A172 (cell line): ENCODE data around the gene KIF3C. TPM values are rescaled to one million over a fixed set of nuclear protein-coding genes. Genes with fewer than 3 reads are reported as not detected.
A peak's percentile ranks its signal among the peaks of the same experiment; 100 is the strongest.
"Not testable (repeated sequence)": the region's sequence is repeated elsewhere in the genome, so short reads cannot be mapped to it uniquely, and the experiment has no call there.

ENCODE experiments used
- DNase-seq: peaks from one replicate; pipeline ENCODE4 v3.0.0-alpha.2; 2015; ENCODE audit warnings: low spot score
- total RNA-seq: library from RNA; depleted of rRNA; stranded (reverse); fragments of >200 nt; shearing (Covaris generic); gene quantifications from 2 replicates; pipeline ENCODE4 v1.2.3, GENCODE V29; 2014

Gene KIF3C
- total RNA-seq, 1 experiment from 2014 or later, result 38.8 TPM

- DNase-seq, result not testable (repeated sequence)
Measured at GRCh38 chr2:25999406-25999805, 17.1 kb upstream of the KIF3C start.

DNA sequence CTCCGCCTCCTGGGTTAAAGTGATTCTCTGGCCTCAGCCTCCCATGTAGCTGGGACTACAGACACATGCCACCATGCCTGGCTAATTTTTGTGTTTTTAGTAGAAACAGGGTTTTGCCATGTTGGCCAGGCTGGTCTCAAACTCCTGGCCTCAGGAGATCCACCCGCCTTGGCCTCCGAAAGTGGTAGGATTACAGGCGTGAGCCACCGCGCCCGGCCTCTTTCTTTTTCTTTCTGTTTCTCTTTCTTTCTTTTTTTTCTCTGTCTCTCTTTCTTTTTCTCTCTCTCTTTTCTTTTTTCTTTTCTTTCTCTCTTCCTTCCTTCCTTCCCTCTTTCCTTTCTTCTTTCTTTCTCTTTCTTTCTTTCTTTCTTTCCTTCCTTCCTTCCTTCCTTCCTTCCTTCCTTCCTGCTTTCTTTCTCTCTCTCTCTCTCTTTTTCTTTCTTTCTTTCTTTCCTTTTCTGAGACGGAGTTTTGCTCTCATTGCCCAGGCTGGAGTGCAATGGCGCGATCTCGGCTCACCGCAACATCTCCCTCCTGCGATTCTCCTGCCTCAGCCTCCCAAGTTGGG is 16.6 kb upstream of the KIF3C start:
- DNase-seq, result not testable (repeated sequence)

GRCh38 chr2:25996844-25997243 is 14.5 kb upstream of the KIF3C start:
- DNase-seq, result no peak

DNA sequence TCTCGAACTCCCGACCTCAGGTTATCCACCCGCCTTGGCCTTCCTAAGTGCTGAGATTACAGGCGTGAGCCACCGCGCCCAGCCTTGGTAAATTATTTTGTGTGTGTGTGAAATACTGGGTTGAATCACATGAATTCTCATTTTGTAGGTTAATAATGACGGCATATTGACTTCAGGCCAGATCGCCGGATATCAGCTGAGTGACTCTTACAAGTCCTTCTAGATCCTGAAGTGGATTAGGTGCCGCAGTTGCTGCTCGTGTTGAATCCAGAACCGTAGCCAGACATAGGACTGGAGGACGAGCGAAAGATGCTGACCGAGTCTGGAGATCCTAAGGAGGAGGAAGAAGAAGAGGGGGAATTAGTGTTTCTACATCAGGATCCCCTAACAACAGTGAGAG is 12.2 kb upstream of the KIF3C start:
- DNase-seq, result no peak

GRCh38 chr2:25993049-25993448 is 10.8 kb upstream of the KIF3C start:
- DNase-seq, result no peak

DNA sequence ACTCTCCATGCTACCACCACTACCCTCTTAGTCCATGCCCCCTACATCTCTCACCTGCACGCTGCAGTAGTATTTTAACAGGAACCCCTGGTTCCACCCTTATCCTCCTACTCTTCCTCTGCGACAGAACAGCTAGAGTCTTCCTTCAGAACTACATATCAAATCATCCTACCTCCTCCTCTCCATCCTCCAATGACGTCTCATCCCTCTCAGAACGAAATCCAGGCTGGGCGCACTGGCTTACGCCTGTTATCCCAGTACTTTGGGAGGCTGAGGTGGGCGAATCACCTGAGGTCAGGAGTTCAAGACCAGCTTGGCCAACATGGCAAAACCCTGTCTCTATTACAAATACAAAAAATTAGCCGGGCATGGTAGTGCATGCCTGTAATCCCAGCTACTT is 10.3 kb upstream of the KIF3C start:
- DNase-seq, result no peak

- DNase-seq, result no peak
Measured at GRCh38 chr2:25991965-25992364, 9.7 kb upstream of the KIF3C start.

DNA sequence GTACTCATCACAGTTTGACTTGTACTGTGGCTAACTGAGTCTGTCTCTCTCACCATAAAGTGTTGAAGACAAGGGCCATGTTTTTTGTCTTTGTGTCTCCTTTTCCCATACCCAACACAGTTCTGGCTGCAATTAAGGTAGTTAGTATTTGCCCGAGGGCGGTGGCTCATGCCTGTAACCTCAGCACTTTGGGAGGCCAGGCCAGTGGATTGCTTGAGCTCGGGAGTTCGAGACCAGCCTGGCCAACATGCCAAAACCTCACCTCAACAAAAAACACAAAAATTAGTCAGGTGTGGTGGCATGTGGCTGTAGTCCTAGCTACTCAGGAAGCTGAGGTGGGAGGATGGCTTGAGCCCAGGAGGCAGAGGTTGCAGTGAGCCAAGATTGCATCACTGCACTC is 6.9 kb upstream of the KIF3C start:
- DNase-seq, result no peak

DNA sequence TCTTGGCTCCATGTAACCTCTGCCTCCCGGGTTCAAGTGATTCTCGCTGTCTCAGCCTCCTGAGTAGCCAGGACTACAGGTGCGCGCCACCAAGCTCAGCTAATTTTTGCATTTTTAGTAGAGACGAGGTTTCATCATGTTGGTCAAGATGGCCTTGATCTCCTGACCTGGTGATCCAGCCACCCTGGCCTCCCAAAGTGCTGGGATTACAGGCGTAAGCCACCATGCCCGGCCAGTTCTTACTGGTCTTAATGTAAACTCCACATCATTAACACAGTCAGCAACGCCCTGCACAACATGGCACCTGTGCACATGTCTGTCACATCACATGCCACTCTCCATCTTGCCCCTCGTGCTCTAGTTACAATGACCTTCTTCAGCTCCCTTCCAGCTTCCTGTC is 5.8 kb upstream of the KIF3C start:
- DNase-seq, result no peak

DNA sequence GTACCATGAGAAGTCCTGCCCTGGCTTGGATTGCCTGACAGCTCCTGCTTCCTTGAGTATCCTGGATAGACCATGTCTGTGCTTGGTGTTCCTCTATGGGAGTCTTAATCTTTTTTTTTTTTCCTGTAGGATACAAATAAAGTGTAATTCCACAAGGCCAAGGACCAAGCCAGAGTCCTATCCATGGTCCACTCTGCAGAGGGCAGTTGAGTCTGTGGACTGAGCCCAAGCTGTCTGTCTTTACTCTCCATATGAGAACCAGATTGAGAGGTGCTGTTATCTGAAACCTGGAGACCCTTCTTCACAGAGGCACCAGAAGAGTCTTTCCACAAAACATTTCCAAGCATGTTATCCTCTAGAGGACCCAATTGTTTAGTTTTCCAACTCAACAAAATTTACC is 1.4 kb upstream of the KIF3C start:
- DNase-seq, result no peak

- no peak for DNase-seq
Measured at GRCh38 chr2:25982968-25983280, 627 bp upstream of the KIF3C start.

DNA sequence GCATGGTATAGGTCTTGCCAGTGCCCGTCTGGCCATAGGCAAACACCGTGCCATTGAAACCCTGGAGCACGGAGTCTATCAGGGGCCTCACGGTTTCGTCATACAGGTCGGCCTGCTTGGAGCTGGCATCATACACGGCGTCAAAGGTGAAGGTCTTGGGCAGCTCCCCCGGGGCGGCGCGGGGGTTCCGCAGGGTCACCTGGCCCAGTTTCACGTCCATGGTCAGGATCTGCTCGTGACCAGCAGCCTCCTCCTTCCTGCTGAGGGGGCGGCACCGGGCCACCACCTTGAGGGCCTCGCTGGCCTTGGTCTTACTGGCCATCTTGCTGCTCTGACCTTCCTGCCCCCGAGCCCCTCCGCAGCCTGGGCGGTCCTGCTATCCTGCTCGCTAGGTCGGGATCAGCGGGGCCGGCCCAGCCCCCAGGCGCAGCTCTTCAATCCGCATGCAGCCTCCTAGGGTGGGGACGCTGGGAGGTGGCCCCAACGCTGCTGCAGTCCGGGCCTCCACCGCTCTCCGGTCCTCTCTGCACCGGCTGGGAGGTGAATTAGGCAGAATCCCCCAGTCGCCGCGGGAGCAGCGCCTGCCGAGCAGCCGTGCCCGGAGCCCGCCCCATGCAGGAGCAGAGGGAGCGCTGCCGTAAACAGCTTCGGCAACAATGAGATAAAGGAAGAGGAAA is 563 bp downstream of the KIF3C start:
- DNase-seq, result no peak

DNA sequence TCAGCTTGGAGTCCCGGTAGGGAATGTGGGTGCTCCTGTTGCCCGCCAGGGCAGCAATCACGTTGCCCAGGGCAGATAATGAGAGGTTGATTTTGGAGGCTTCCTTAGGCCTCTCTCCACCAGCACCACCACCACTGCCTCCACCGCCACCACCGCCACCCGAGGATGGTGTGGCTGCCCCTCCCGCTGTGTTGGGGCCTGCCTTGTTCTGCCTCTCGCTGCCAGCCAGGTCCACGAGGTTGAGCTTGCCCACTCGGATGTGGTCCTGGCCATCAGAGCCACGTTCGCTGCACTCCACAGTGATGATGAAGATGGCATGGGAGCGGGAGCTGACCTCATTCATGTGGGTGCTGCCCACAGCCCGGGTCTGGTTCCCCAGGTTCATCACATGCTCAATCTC is 1.3 kb downstream of the KIF3C start:
- DNase-seq, result no peak

DNA sequence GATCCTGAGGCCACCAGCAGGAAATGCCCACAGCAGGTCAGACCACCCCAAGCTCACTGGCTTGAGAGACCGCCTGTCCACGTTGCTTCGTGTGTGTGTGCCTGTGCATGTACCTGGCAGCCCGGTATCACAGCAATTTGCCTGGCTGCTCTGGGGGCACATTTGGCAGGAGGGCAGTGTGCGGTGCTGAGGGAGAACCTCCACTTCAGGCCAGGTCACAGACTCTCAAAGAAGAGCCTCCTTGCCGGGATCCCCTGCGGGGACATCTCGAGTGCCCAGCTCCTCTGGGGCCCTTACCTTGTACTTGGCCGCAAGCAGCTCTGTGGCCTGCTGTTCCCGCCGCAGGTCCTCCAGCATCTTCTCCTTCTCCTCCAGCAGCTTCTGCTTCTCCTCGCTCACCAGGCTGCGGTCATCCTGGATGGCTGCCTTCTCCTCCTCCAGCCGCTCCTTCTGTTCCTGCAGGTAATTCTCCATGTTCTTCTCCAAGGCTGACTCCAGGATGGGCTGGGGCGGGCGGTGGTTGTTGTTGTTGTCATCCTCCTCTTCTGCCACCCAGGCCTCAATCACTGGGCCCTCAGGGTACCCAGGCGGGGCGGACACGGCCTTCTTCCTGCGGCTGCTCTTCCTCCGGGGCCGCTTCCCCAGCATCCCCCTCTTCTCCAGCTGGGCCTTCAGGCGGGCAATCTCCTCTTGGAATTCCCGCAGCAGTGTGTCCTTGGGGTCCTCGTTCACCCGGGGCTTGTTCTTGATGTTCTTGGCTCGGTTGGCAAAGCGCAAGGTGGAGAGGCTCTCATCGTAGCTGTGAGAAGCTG is 2.0 kb downstream of the KIF3C start:
- DNase-seq, result no peak

DNA sequence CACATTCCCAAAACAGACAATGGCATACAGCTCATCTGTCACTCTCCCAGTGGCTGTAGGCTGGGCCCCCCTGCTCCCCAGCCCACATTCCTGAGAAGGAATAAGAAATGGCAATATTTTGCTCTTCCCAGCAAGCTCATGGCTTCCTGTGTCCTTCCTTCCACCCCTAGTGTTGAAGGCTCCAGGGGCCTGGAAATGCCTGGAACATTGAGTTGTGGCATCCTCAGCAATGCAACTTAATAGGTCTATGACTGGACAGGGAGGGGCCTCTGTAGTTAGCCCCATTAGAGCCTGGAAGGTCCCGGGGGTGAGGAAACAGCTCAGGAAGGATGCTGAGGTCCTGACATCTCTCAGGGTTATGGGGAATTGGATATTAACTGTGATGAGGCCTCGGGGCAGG is 3.3 kb downstream of the KIF3C start:
- peak; percentile 38 for DNase-seq

- peak; percentile 97 for DNase-seq
Measured at GRCh38 chr2:25977768-25978167, 4.5 kb downstream of the KIF3C start.

GRCh38 chr2:25976983-25977741 is 5.1 kb downstream of the KIF3C start:
- DNase-seq, result peak; percentile 87

DNA sequence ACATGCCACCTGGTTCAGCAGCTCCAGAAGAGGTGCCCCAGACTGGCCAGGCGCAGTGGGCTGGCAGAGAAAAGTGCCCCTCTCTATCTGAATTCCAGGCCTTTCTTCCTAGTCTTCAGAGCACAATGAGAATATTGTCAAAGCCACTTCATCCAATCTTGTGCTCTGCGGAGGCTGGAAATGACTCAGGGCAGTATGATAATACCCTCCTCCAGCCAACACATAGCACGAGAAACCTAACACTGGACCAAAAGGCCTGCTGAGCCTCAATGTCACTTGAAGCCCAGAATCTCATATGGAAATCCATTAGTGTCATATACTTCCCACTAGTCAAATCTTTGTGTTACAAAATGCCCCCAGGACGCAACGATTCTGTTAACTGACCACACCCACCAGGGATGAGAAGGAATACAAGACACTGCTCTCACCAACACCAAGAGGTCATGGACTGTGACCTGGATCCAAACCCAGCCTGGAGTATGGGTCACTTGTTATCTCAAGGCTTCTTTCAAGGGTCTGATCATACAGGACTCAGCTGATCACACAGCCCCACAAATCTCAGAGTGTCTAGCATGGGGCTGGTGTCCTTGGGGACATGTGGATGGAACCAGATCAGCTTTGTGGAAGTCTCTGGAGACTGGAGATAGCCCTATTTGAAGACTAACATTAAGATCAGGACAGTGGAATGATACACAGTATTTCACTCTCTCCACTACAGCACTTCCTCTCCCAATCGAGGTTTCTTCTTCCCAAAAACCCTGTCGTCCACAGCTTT is 10.1 kb downstream of the KIF3C start:
- DNase-seq, result peak; percentile 66

DNA sequence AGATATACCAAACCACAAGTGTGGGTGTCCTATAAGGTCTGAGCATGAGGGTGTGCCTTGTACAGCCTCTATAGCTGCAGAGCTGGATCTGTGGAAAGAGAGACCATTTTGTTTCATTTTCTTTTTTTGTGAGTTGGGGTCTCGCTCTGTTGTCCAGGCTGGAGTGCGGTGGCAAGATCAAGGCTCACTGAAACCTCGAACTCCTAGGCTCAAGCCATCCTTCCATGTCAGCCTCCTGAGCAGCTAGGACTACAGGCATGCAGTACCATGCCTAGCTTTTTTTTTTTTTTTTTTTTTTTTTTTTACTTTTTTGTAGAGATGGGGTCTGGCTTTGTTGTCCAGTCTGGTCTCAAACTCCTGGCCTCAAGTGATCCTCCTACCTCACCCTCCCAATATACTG is 10.7 kb downstream of the KIF3C start:
- DNase-seq, result no peak

DNA sequence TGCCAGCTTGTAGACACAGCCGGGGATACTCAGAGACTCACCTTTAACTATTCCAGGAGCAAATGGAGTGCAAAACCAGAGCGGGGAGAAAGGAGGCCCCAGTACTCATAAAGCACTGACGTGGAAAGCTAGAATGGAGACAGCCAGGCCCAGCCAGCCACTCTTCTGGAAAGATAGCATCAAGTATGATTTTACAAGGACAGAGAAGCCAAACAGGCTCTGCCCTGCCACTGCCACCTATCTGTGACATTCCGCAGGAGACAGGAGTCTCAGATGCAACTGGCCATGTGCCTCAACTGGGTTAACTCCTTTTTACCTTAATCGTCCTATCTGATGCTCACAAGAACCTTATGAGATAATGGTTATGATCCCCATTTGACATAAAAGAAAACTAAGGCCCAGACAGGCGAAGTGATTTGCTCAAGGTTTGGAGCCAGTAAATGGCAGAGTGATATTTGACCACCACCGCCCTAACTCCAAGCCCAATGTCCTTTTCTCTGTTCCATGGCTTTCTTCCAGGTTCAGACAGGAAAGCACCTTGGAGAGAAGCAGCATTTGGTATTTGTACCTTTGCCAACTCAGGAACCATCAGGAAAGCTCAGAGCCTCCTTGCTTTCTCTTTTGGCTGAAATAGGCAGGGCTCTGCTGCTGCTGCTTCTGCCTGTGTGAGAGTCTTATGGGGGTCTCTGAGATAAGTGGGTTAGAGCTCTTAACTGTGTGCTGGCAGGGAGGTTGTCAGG is 15.6 kb downstream of the KIF3C start:
- no peak for DNase-seq

- DNase-seq, result peak; percentile 81
Measured at GRCh38 chr2:25964891-25965290, 17.4 kb downstream of the KIF3C start.
